ENCODE results near the gene SYNE2. TPM values are rescaled to one million over a fixed set of nuclear protein-coding genes. Genes with fewer than 3 reads are reported as not detected.

Gene SYNE2
- total RNA-seq, 4 donors from 2014 or later, result 136 to 323 (median 215) TPM

GRCh38 chr14:64008016-64008415 is 155.2 kb downstream of the SYNE2 start:
- no peak for TF ChIP-seq CTCF (IDR thresholded peaks at IDR 0.05; ENCODE audit: low read depth)

GRCh38 chr14:64012003-64012402 is 159.2 kb downstream of the SYNE2 start:
- no peak for TF ChIP-seq CTCF (IDR thresholded peaks at IDR 0.05; ENCODE audit: low read depth)

- TF ChIP-seq CTCF (IDR thresholded peaks at IDR 0.05; ENCODE audit: low read depth), result no peak
Measured at GRCh38 chr14:64012720-64013119, 159.9 kb downstream of the SYNE2 start.

GRCh38 chr14:64025479-64025878 is 172.7 kb downstream of the SYNE2 start:
- TF ChIP-seq CTCF (IDR thresholded peaks at IDR 0.05; ENCODE audit: low read depth), result no peak

GRCh38 chr14:64026600-64026999 is 173.8 kb downstream of the SYNE2 start:
- no peak for TF ChIP-seq CTCF (IDR thresholded peaks at IDR 0.05; ENCODE audit: low read depth)

GRCh38 chr14:64035143-64035542 is 182.3 kb downstream of the SYNE2 start:
- no peak for TF ChIP-seq CTCF (IDR thresholded peaks at IDR 0.05; ENCODE audit: low read depth)

GRCh38 chr14:64038841-64039542 is 186.2 kb downstream of the SYNE2 start:
- no peak for TF ChIP-seq CTCF (IDR thresholded peaks at IDR 0.05; ENCODE audit: low read depth)
